Measurements from ENCODE around the gene THOC5. TPM values are rescaled to one million over a fixed set of nuclear protein-coding genes. Genes with fewer than 3 reads are reported as not detected.

THOC5 gene
- total and polyA plus RNA-seq, 2 donors from 2014 or later, result 23.1 to 37.9 TPM

GRCh38 chr22:29484642-29485041 lies 68.9 kb downstream of the THOC5 start:
- peaks cover 1% of the 10 kb centered on the region for H3K27me3 ChIP-seq (ENCODE audit: control insufficient read depth, insufficient read depth, low read length)
- H3K4me1 ChIP-seq (ENCODE audit: control insufficient read depth in 2 of 3, insufficient read depth in 2 of 3, low read depth in 1 of 3, low read length in 3 of 3), result peaks cover 0 to 12% (median 0%) of the 10 kb centered on the region in 3 donors
- intact Hi-C loops (cut with DNase I), result no loop called here
- TF ChIP-seq, protein P1, sequence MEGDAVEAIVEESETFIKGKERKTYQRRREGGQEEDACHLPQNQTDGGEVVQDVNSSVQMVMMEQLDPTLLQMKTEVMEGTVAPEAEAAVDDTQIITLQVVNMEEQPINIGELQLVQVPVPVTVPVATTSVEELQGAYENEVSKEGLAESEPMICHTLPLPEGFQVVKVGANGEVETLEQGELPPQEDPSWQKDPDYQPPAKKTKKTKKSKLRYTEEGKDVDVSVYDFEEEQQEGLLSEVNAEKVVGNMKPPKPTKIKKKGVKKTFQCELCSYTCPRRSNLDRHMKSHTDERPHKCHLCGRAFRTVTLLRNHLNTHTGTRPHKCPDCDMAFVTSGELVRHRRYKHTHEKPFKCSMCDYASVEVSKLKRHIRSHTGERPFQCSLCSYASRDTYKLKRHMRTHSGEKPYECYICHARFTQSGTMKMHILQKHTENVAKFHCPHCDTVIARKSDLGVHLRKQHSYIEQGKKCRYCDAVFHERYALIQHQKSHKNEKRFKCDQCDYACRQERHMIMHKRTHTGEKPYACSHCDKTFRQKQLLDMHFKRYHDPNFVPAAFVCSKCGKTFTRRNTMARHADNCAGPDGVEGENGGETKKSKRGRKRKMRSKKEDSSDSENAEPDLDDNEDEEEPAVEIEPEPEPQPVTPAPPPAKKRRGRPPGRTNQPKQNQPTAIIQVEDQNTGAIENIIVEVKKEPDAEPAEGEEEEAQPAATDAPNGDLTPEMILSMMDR (IDR thresholded peaks at IDR 0.05; ENCODE audit: borderline replicate concordance, extremely low read depth, insufficient read depth), result no peak
- DNase-seq, result no peak
- H3K9me3 ChIP-seq (ENCODE audit: control insufficient read depth in 2 of 3, insufficient read depth in 1 of 3, low read length in 3 of 3), result no peaks in the 10 kb centered on the region
- no peak overlapping the region for H3K4me3 ChIP-seq (ENCODE audit: low read length in 3 of 3)
- H3K36me3 ChIP-seq (ENCODE audit: control insufficient read depth in 2 of 3, insufficient read depth in 3 of 3, low read length in 3 of 3), result no peaks in the 10 kb centered on the region
- H3K9ac ChIP-seq (ENCODE audit: low read length in 3 of 3), result no peak overlapping the region
- FAIRE-seq, result no peak
- no peak overlapping the region for H3K27ac ChIP-seq (ENCODE audit: low read depth in 2 of 2, low read length in 2 of 2)

GRCh38 chr22:29483254-29483653 lies 70.3 kb downstream of the THOC5 start:
- H3K27me3 ChIP-seq (ENCODE audit: control insufficient read depth, insufficient read depth, low read length), result peaks cover 4% of the 10 kb centered on the region
- intact Hi-C loops (cut with DNase I), result no loop called here

DNA sequence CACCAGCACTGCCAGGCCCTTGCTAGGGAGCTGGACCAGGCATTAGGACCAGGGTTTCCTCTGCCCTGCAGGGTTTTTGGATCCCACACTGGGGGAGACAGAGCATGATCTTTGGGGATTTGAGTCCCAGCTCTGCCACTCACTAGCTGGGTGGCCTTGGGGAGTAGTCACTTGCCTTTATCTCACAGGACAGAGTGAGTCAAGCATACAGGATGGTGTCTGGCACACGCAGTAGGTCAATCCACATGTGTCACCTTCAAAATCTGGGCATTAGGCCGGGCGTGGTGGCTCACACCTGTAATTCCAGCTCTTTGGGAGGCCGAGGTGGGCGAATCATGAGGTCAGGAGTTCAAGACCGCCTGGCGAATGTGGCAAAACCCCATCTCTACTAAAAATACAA lies 70.8 kb downstream of the THOC5 start:
- Histone ChIP-seq H3K27me3 (ENCODE audit: control insufficient read depth, insufficient read depth, low read length) (peaks cover 4% of the 10 kb centered on the region), H3K9ac (ENCODE audit: low read length in 3 of 3) (no peak overlapping the region), H3K4me3 (ENCODE audit: low read length in 3 of 3) (no peak overlapping the region), H3K36me3 (ENCODE audit: control insufficient read depth in 2 of 3, insufficient read depth in 3 of 3, low read length in 3 of 3) (no peaks in the 10 kb centered on the region), H3K27ac (ENCODE audit: low read depth in 2 of 2, low read length in 2 of 2) (no peak overlapping the region), H3K9me3 (ENCODE audit: control insufficient read depth in 2 of 3, insufficient read depth in 1 of 3, low read length in 3 of 3) (no peaks in the 10 kb centered on the region), H3K4me1 (ENCODE audit: control insufficient read depth in 2 of 3, insufficient read depth in 2 of 3, low read depth in 1 of 3, low read length in 3 of 3) (peaks cover 0 to 12% (median 0%) of the 10 kb centered on the region in 3 donors)
- intact Hi-C loops (cut with DNase I), result no loop called here
- TF ChIP-seq, protein P1 (IDR thresholded peaks at IDR 0.05; ENCODE audit: borderline replicate concordance, extremely low read depth, insufficient read depth), result no peak
- FAIRE-seq (no peak), DNase-seq (no peak)

More at GRCh38 chr22:29483254-29483653, 70.3 kb downstream of the THOC5 start:
- FAIRE-seq (no peak), DNase-seq (no peak)
- H3K27ac ChIP-seq (ENCODE audit: low read depth in 2 of 2, low read length in 2 of 2), result no peak overlapping the region
- H3K9ac ChIP-seq (ENCODE audit: low read length in 3 of 3), result no peak overlapping the region
- TF ChIP-seq, protein P1 (IDR thresholded peaks at IDR 0.05; ENCODE audit: borderline replicate concordance, extremely low read depth, insufficient read depth), result no peak
- H3K4me3 ChIP-seq (ENCODE audit: low read length in 3 of 3), result no peak overlapping the region
- peaks cover 0 to 12% (median 0%) of the 10 kb centered on the region in 3 donors for H3K4me1 ChIP-seq (ENCODE audit: control insufficient read depth in 2 of 3, insufficient read depth in 2 of 3, low read depth in 1 of 3, low read length in 3 of 3)
- no peaks in the 10 kb centered on the region for H3K9me3 ChIP-seq (ENCODE audit: control insufficient read depth in 2 of 3, insufficient read depth in 1 of 3, low read length in 3 of 3)
- H3K36me3 ChIP-seq (ENCODE audit: control insufficient read depth in 2 of 3, insufficient read depth in 3 of 3, low read length in 3 of 3), result no peaks in the 10 kb centered on the region

DNA sequence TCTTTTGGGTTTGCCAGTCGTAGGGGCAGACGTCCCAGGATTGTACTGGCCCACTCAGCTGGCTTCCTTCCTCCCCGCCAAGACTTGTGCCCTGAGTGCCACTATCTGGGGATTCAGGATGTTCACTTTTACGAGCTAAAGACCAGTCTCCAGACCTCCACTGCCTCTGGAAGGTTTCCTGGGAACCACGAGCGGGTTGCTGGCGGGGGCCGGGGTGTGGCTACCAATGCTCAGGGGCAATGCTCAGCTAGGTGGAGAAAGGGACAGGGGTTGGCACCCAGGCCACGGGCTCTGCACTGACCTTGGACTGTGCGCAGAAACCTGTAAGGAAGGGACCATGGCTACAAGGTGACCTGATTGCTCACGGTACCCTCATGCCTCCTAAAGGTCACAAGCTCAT lies 71.3 kb downstream of the THOC5 start:
- no peak for FAIRE-seq
- intact Hi-C loops (cut with DNase I), result no loop called here
- peaks cover 0 to 12% (median 0%) of the 10 kb centered on the region in 3 donors for H3K4me1 ChIP-seq (ENCODE audit: control insufficient read depth in 2 of 3, insufficient read depth in 2 of 3, low read depth in 1 of 3, low read length in 3 of 3)
- no peaks in the 10 kb centered on the region for H3K9me3 ChIP-seq (ENCODE audit: control insufficient read depth in 2 of 3, insufficient read depth in 1 of 3, low read length in 3 of 3)
- no peaks in the 10 kb centered on the region for H3K36me3 ChIP-seq (ENCODE audit: control insufficient read depth in 2 of 3, insufficient read depth in 3 of 3, low read length in 3 of 3)
- TF ChIP-seq, protein P1 (IDR thresholded peaks at IDR 0.05; ENCODE audit: borderline replicate concordance, extremely low read depth, insufficient read depth), result no peak
- H3K4me3 ChIP-seq (ENCODE audit: low read length in 3 of 3), result no peak overlapping the region
- no peak for DNase-seq
- no peak overlapping the region for H3K9ac ChIP-seq (ENCODE audit: low read length in 3 of 3)
- H3K27me3 ChIP-seq (ENCODE audit: control insufficient read depth, insufficient read depth, low read length), result peaks cover 4% of the 10 kb centered on the region
- no peak overlapping the region for H3K27ac ChIP-seq (ENCODE audit: low read depth in 2 of 2, low read length in 2 of 2)

Measured in kidney (tissue), 14 donors.